Endothelial cell (in vitro differentiated cells): ENCODE measurements around the gene RCOR2. TPM values are rescaled to one million over a fixed set of nuclear protein-coding genes. Genes with fewer than 3 reads are reported as not detected.
"Not testable (repeated sequence)": the region's sequence is repeated elsewhere in the genome, so short reads cannot be mapped to it uniquely, and the experiment has no call there.

ENCODE experiments used
- DNase-seq: peaks from one replicate; pipeline ENCODE4 v3.0.0; 2021; ENCODE audit warnings: low spot score
- H3K27ac Mint-ChIP-seq: one replicate; pipeline ENCODE4 v1.8.0; 2021; ENCODE audit warnings: mixed read lengths, inconsistent platforms; ENCODE audit not compliant: unreplicated experiment
- H3K27me3 Mint-ChIP-seq: one replicate; pipeline ENCODE4 v1.8.0; 2021; ENCODE audit warnings: mild to moderate bottlenecking, moderate library complexity, mixed read lengths, inconsistent platforms; ENCODE audit not compliant: unreplicated experiment
- H3K36me3 Mint-ChIP-seq: one replicate; pipeline ENCODE4 v1.8.0; 2021; ENCODE audit warnings: mild to moderate bottlenecking, low read depth, mixed read lengths, inconsistent platforms; ENCODE audit not compliant: unreplicated experiment
- H3K4me1 Mint-ChIP-seq: one replicate; pipeline ENCODE4 v1.8.0; 2021; ENCODE audit warnings: mild to moderate bottlenecking, mixed read lengths, inconsistent platforms; ENCODE audit not compliant: unreplicated experiment
- H3K4me3 Mint-ChIP-seq: one replicate; pipeline ENCODE4 v1.8.0; 2021; ENCODE audit warnings: mild to moderate bottlenecking, mixed read lengths, inconsistent platforms; ENCODE audit not compliant: unreplicated experiment
- H3K9me3 Mint-ChIP-seq: one replicate; pipeline ENCODE4 v1.8.0; 2021; ENCODE audit warnings: mixed read lengths, inconsistent platforms; ENCODE audit not compliant: unreplicated experiment
- long read RNA-seq: library from polyadenylated mRNA; unstranded; transcript quantifications from one replicate; pipeline ENCODE4 v2.0.0, GENCODE V29; 2020; ENCODE audit not compliant: unreplicated experiment
- total RNA-seq: library from RNA; stranded (reverse); fragmentation: NEBNext Ultra II Directional; extraction: Animal tissue kit (Norgen Biotek cat#: 25700); gene quantifications from one replicate; pipeline ENCODE4 v1.2.1, GENCODE V29; 2021; ENCODE audit not compliant: unreplicated experiment
- TF ChIP-seq, protein P1 (sequence below): fragments of 200-600 bp; sonication (generic); IDR thresholded peaks from one replicate; pipeline ENCODE4 v1.5.0; 2021; ENCODE audit warnings: antibody characterized with exemption; ENCODE audit not compliant: unreplicated experiment

The RCOR2 gene
- total RNA-seq = 9.3 TPM
- long read RNA-seq = 0 reads

DNA sequence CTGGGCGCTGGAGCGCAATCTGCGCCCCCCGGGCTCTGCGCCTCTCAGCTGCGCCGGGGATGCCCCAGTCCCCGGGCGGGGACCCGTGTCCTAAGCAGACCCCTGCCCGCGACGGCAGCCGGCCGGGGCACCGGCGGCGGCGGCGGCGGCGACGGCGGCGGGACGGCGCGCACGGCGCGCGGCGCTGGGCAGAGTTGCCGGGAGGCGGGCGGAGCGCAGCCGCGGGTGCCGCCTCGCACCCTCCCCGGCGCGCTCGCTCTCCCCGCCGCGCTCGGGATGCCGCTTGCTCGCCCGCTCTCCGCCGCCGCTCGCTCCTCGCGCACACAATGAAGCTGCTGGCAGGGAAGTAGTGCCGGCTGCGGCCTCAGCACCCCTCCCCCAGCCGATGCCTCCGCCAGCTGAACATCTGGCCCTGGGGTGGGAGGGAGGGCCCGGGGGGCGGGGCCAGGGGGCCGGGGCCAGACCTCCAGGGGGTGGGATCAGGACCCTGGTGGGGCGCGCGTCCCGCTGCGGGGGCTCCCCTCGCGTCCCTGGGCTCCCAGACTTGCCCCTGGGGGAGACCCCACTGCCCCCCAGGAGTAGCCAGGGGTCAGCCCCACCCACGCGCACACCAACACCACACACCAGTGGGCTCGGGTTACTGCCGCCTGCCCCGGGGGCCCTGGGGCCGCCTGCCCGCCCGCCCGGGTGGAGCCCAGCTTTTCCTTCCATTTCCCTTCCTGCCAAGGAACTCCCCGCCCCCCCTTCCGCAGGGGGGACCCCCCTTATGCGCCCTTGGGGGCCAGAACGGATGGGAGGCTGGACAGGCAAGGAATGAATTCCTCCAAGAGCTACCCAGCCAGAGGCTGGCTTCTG, at the start of gene RCOR2:
RCOR2 (minus strand) TSS at position 328 of the 855 bp plus-strand sequence. CDS start 708 bp downstream, outside the sequence.
- Mint-ChIP-seq H3K27ac (no peak within 1 kb of the TSS), H3K9me3 (no peaks in the 10 kb centered on the region)

DNA sequence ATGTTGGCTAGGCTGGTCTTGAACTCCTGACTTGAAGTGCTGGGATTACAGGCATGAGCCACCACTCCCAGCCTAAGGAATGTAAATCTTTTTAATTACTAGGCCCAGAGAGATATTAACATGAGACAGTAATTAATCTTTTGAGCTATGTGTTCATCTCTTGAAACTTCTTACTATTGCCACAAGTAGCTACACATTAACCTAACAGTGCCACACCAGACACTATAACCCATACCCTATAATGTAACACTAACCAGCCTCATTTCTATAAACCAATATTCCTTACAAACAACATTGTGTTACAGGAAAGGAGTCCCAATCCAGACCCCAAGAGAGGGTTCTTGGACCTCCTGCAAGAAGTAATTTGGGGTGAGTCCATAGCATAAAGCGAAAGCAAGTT, 49.5 kb upstream of the RCOR2 start:
- TF ChIP-seq, protein P1, sequence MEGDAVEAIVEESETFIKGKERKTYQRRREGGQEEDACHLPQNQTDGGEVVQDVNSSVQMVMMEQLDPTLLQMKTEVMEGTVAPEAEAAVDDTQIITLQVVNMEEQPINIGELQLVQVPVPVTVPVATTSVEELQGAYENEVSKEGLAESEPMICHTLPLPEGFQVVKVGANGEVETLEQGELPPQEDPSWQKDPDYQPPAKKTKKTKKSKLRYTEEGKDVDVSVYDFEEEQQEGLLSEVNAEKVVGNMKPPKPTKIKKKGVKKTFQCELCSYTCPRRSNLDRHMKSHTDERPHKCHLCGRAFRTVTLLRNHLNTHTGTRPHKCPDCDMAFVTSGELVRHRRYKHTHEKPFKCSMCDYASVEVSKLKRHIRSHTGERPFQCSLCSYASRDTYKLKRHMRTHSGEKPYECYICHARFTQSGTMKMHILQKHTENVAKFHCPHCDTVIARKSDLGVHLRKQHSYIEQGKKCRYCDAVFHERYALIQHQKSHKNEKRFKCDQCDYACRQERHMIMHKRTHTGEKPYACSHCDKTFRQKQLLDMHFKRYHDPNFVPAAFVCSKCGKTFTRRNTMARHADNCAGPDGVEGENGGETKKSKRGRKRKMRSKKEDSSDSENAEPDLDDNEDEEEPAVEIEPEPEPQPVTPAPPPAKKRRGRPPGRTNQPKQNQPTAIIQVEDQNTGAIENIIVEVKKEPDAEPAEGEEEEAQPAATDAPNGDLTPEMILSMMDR = no peak
- no peak overlapping the region for H3K4me3 Mint-ChIP-seq
- H3K36me3 Mint-ChIP-seq = no peaks in the 10 kb centered on the region
- no peaks in the 10 kb centered on the region for H3K9me3 Mint-ChIP-seq
- no peak overlapping the region for H3K27ac Mint-ChIP-seq
- DNase-seq = no peak
- peaks cover 8% of the 10 kb centered on the region for H3K27me3 Mint-ChIP-seq
- no peaks in the 10 kb centered on the region for H3K4me1 Mint-ChIP-seq

More for the DNA sequence above, at the start of gene RCOR2:
- TF ChIP-seq, protein P1 = no peak
- H3K27me3 Mint-ChIP-seq = peaks cover 10% of the 10 kb centered on the region
- peak within 1 kb of the TSS; percentile 80 for H3K4me3 Mint-ChIP-seq
- DNase-seq = peak; percentile 82
- H3K4me1 Mint-ChIP-seq = peaks cover 7% of the 10 kb centered on the region
- H3K36me3 Mint-ChIP-seq = peaks cover 2% of the 10 kb centered on the region

DNA sequence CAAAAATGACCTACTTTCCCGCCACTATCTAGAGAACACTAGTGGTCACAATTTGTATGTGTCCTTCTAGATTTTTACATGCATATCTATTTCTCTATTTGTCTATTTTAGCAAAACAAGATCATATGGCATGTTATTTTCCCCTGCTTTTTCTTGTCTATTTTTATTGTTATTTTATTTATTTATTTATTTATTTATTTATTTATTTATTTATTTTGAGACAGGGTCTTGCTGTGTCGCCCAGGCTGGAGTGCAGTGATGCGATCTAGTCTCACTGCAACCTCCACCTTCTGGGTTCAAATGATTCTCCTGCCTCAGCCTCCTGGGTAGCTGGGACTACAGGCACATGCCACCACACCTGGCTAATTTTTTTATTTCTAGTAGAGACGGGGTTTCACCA, 46.9 kb upstream of the RCOR2 start:
- not testable (repeated sequence) for H3K9me3 Mint-ChIP-seq, H3K36me3 Mint-ChIP-seq, DNase-seq, H3K4me3 Mint-ChIP-seq, H3K27ac Mint-ChIP-seq, H3K4me1 Mint-ChIP-seq
- H3K27me3 Mint-ChIP-seq = peaks cover 10% of the 10 kb centered on the region

DNA sequence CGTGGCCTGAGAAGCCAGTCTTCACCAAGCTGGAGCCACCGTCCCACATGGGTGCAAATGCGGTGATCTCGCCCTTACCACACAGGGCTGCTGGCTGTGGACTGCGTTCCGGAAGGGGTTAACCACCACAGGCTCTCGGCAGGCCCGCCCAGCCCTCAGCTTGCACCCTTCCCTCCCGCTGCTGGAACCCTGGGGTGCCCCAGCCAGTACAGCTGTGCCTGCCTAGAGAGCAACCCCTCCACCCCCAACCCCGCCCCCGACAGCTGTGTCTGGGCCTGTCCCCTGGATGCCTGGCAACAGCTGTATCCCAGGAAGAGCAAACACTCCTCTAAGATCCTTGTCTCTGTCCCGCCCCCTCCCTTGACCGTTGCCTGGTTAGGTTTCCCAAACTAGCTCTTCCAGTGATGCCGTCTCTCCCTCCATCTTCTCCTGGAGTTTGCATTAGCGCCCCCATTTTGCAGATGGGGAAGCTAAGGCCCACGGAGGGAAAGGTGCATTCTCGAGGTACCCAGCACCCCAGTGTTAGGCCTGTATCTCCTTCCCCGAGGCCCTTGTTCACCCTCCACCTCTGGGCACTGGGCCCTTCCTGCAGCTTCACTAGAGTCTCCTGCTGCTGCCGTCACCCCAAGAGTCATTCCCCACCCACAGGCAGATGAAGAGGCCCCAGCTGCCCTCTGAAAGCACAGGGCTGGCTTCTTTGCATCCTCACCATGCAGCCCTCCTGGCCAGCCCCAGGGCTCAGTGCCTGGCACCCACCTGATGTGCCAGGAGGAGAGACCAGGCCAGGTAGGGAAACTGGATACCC, 44.8 kb upstream of the RCOR2 start:
- H3K9me3 Mint-ChIP-seq = no peaks in the 10 kb centered on the region
- TF ChIP-seq, protein P1 = no peak
- H3K27me3 Mint-ChIP-seq = peaks cover 10% of the 10 kb centered on the region
- H3K36me3 Mint-ChIP-seq = no peaks in the 10 kb centered on the region
- H3K27ac Mint-ChIP-seq = no peak overlapping the region
- no peak for DNase-seq
- H3K4me3 Mint-ChIP-seq = no peak overlapping the region
- H3K4me1 Mint-ChIP-seq = no peaks in the 10 kb centered on the region

DNA sequence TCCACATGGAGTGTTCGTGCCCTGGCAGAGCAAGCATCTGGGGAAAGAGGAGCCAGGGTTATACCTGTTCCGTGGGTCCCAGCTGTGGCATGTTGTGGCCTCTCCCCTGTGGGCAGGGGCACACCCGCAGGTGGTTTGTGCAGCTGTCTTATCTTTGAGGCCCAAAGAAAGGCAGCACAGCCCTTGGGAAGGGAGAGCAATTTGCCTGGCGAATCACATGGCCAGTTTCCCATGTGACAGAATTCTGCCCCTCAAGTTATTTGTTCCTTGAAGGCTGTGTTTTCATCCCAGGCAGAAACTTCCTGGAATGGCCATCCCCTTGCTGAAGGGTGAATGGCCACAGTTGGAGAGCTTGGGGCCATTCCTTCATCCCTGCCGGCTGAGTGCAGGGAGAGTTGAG, 41.0 kb upstream of the RCOR2 start:
- H3K4me1 Mint-ChIP-seq = no peaks in the 10 kb centered on the region
- DNase-seq = no peak
- no peaks in the 10 kb centered on the region for H3K9me3 Mint-ChIP-seq
- no peak overlapping the region for H3K4me3 Mint-ChIP-seq
- peaks cover 13% of the 10 kb centered on the region for H3K27me3 Mint-ChIP-seq
- H3K36me3 Mint-ChIP-seq = peaks cover 24% of the 10 kb centered on the region
- H3K27ac Mint-ChIP-seq = no peak overlapping the region
- TF ChIP-seq, protein P1 = no peak
